ENCODE measurements around the gene LRGUK.

LRGUK gene

DNA sequence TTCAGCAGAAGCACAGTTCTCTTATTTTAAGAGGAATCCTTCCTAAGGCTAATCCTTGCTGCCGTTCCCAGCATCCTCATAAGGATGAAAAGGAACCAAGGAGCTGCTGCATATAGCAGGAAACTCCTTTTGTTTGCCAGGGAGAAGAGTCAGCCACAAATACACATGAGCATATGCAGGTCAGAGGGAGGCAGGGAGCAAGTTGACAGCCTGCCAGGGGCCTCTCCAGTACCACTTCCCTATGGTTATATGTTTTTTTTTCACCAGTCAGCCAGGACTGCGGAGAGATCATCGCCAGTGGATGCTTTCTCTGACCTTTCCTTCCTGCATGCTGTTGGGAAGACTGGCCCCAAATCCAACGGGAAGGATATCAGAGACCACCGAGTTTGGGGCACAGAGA is 149.8 kb downstream of the LRGUK start:
- Histone ChIP-seq H3K27ac (no peak overlapping the region), H3K27me3 (no peaks in the 10 kb centered on the region), H3K4me1 (ENCODE audit: control insufficient read depth in 1 of 2, insufficient read depth in 1 of 2, low read depth in 1 of 2, low read length in 1 of 2) (no peaks in the 10 kb centered on the region), H3K9me3 (no peaks in the 10 kb centered on the region), H3K4me3 (ENCODE audit: low read depth in 1 of 2, low read length in 1 of 2) (no peak overlapping the region), H3K36me3 (no peaks in the 10 kb centered on the region)
- TF ChIP-seq CTCF (IDR thresholded peaks at IDR 0.05), result no peak

- no peak for TF ChIP-seq CTCF (IDR thresholded peaks at IDR 0.05)
- Histone ChIP-seq H3K36me3 (no peaks in the 10 kb centered on the region), H3K9me3 (no peaks in the 10 kb centered on the region), H3K27me3 (no peaks in the 10 kb centered on the region), H3K4me1 (ENCODE audit: control insufficient read depth in 1 of 2, insufficient read depth in 1 of 2, low read depth in 1 of 2, low read length in 1 of 2) (no peaks in the 10 kb centered on the region), H3K27ac (no peak overlapping the region), H3K4me3 (ENCODE audit: low read depth in 1 of 2, low read length in 1 of 2) (no peak overlapping the region)
These were observed 151.5 kb downstream of the LRGUK start for GRCh38 chr7:134278502-134279153.

GRCh38 chr7:134279336-134279735 is 152.2 kb downstream of the LRGUK start:
- H3K4me1 ChIP-seq (ENCODE audit: control insufficient read depth in 1 of 2, insufficient read depth in 1 of 2, low read depth in 1 of 2, low read length in 1 of 2), result no peaks in the 10 kb centered on the region
- H3K27me3 ChIP-seq, result no peaks in the 10 kb centered on the region
- H3K9me3 ChIP-seq, result no peaks in the 10 kb centered on the region
- no peak overlapping the region for H3K4me3 ChIP-seq (ENCODE audit: low read depth in 1 of 2, low read length in 1 of 2)
- no peak overlapping the region for H3K27ac ChIP-seq
- H3K36me3 ChIP-seq, result no peaks in the 10 kb centered on the region
- TF ChIP-seq CTCF (IDR thresholded peaks at IDR 0.05), result no peak

GRCh38 chr7:134279898-134280297 is 152.8 kb downstream of the LRGUK start:
- no peaks in the 10 kb centered on the region for H3K9me3 ChIP-seq
- H3K4me1 ChIP-seq (ENCODE audit: control insufficient read depth in 1 of 2, insufficient read depth in 1 of 2, low read depth in 1 of 2, low read length in 1 of 2), result no peaks in the 10 kb centered on the region
- TF ChIP-seq CTCF (IDR thresholded peaks at IDR 0.05), result no peak
- H3K27me3 ChIP-seq, result no peaks in the 10 kb centered on the region
- H3K36me3 ChIP-seq, result no peaks in the 10 kb centered on the region
- no peak overlapping the region for H3K4me3 ChIP-seq (ENCODE audit: low read depth in 1 of 2, low read length in 1 of 2)
- H3K27ac ChIP-seq, result no peak overlapping the region

DNA sequence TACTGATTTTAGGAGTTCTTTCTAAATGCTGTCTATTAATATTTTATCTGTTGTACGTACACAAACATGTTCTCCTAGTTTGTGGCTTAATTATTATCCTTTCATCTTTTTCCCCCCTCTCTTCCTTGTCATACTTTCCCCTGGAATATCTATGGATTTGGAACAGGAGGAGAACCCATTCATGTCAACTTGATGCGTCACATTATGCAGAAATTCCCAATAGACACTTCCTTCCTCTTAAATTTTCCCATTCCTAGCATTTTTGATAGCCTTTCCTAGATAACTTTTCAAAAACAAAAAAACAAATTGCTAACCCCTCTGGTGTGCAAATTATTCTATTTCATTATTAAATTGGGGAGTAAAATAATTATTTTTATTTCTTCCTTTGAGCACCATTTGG is 153.4 kb downstream of the LRGUK start:
- Histone ChIP-seq H3K27ac (no peak overlapping the region), H3K9me3 (no peaks in the 10 kb centered on the region), H3K4me3 (ENCODE audit: low read depth in 1 of 2, low read length in 1 of 2) (no peak overlapping the region), H3K36me3 (no peaks in the 10 kb centered on the region), H3K27me3 (no peaks in the 10 kb centered on the region), H3K4me1 (ENCODE audit: control insufficient read depth in 1 of 2, insufficient read depth in 1 of 2, low read depth in 1 of 2, low read length in 1 of 2) (no peaks in the 10 kb centered on the region)
- TF ChIP-seq CTCF (IDR thresholded peaks at IDR 0.05), result no peak

GRCh38 chr7:134284011-134284410 is 156.9 kb downstream of the LRGUK start:
- no peaks in the 10 kb centered on the region for H3K4me1 ChIP-seq (ENCODE audit: control insufficient read depth in 1 of 2, insufficient read depth in 1 of 2, low read depth in 1 of 2, low read length in 1 of 2)
- no peak overlapping the region for H3K27ac ChIP-seq
- no peak for TF ChIP-seq CTCF (IDR thresholded peaks at IDR 0.05)
- H3K4me3 ChIP-seq (ENCODE audit: low read depth in 1 of 2, low read length in 1 of 2), result no peak overlapping the region
- H3K9me3 ChIP-seq, result no peaks in the 10 kb centered on the region
- no peaks in the 10 kb centered on the region for H3K36me3 ChIP-seq
- no peaks in the 10 kb centered on the region for H3K27me3 ChIP-seq
